Mammary epithelial cell (primary cell): ENCODE results near the gene NELFB.

Experiments used
- CTCF ChIP-seq, 2 donors: IDR thresholded peaks in 1 of 2; conservative IDR thresholded peaks in 1 of 2; 2 replicates each; pipeline ENCODE4 v1.5.1; 2011 to 2012; ENCODE audit warnings: inconsistent platforms in 2 of 2, low read length in 2 of 2, mild to moderate bottlenecking in 2 of 2, control low read depth in 1 of 2, low read depth in 1 of 2; ENCODE audit not compliant: insufficient read depth in 1 of 2; ENCODE audit errors: extremely low read depth in 1 of 2
- EZH2 ChIP-seq: IDR thresholded peaks from 2 replicates; pipeline ENCODE4 v1.6.1; 2012; ENCODE audit warnings: low read length, inconsistent platforms, borderline replicate concordance

GRCh38 chr9:137225699-137226331, 29.3 kb upstream of the NELFB start:
- TF ChIP-seq CTCF (conservative IDR thresholded peaks at IDR 0.05 in 1 of 2, IDR thresholded peaks at IDR 0.05 in 1 of 2; ENCODE audit: extremely low read depth in 1 of 2, insufficient read depth in 1 of 2, low read depth in 1 of 2, low read length in 2 of 2) (no peak), EZH2 (no peak)
